Esophagus muscularis mucosa (tissue), 4 donors: ENCODE data around the gene ARHGEF12. TPM values are rescaled to one million over a fixed set of nuclear protein-coding genes. Genes with fewer than 3 reads are reported as not detected.

Source experiments
- DNase-seq: peaks from one replicate; pipeline ENCODE4 v3.0.0-alpha.2; 2017; ENCODE audit errors: extremely low spot score
- H3K27ac ChIP-seq, 4 donors: fragments of 200-600 bp; sonication (generic); replicated peaks in 1 of 4; 1 replicate in 3 of 4; 2 replicates in 1 of 4; pipeline ENCODE4 v1.5.1; 2016 to 2019; ENCODE audit warnings: mild to moderate bottlenecking in 1 of 4
- H3K27me3 ChIP-seq, 4 donors: fragments of 200-600 bp; sonication (generic); one replicate each; pipeline versions ENCODE4 v1.5.1 to v1.6.0; 2016 to 2019
- H3K36me3 ChIP-seq, 4 donors: fragments of 200-600 bp; sonication (generic); one replicate each; pipeline ENCODE4 v1.5.1; 2016 to 2019
- H3K4me1 ChIP-seq, 4 donors: fragments of 200-600 bp; sonication (generic); one replicate each; pipeline ENCODE4 v1.5.1; 2016 to 2019
- H3K4me3 ChIP-seq, 4 donors: fragments of 200-600 bp; sonication (generic); 1 replicate in 2 of 4; 2 replicates in 2 of 4; pipeline ENCODE4 v1.5.1; 2016 to 2019; ENCODE audit warnings: mild to moderate bottlenecking in 4 of 4, moderate library complexity in 1 of 4
- H3K9me3 ChIP-seq, 4 donors: fragments of 200-600 bp; sonication (generic); 1 replicate in 3 of 4; 2 replicates in 1 of 4; pipeline ENCODE4 v1.5.1; 2016 to 2019
- CTCF ChIP-seq, 3 experiments: fragments of 200-600 bp in 2 of 3; fragments of 450-650 bp in 1 of 3; sonication (generic) in 2 of 3; IDR thresholded peaks; one replicate each; pipeline ENCODE4 v1.5.1; 2017 to 2019; ENCODE audit warnings: antibody characterized with exemption in 3 of 3, mild to moderate bottlenecking in 2 of 3, moderate library complexity in 1 of 3
- EP300 ChIP-seq: sonication (generic); formaldehyde crosslinking; IDR thresholded peaks from one replicate; pipeline ENCODE4 v1.6.1; 2017; ENCODE audit warnings: antibody characterized with exemption
- POLR2A ChIP-seq: fragments of 450-650 bp; IDR thresholded peaks from one replicate; pipeline ENCODE4 v1.6.1; 2017; ENCODE audit warnings: antibody characterized with exemption, moderate library complexity, mild to moderate bottlenecking, low read depth
- POLR2AphosphoS5 ChIP-seq, 2 donors: sonication (generic); formaldehyde crosslinking; IDR thresholded peaks; one replicate each; pipeline ENCODE4 v1.6.1; 2017; ENCODE audit warnings: antibody characterized with exemption in 2 of 2
- WGBS: methylation state at CpG from one replicate; pipeline ENCODE4 v1.1.5; 2018; 5-methylcytosine and 5-hydroxymethylcytosine counted together
- intact Hi-C: fragments of 100-400 bp; cut with DNase I; formaldehyde crosslinking; loops from one replicate; pipeline ENCODE4 v1.15.1; 2023
- total RNA-seq, 4 donors: library from RNA; depleted of rRNA; stranded (reverse); fragments of >200 nt; gene quantifications; one replicate each; pipeline versions ENCODE4 v1.1.0 to v1.2.1, GENCODE V29; 2016

The ARHGEF12 gene
- total RNA-seq, 4 donors from 2014 or later, result 89.1 to 118 (median 106) TPM

GRCh38 chr11:120455487-120455886 lies 119.3 kb downstream of the ARHGEF12 start:
- H3K27me3 ChIP-seq, result no peaks in the 10 kb centered on the region

GRCh38 chr11:120457996-120458395 lies 121.8 kb downstream of the ARHGEF12 start:
- Histone ChIP-seq H3K27ac (no peak overlapping the region), H3K27me3 (no peaks in the 10 kb centered on the region), H3K4me3 (no peak overlapping the region), H3K4me1 (no peaks in the 10 kb centered on the region), H3K9me3 (no peaks in the 10 kb centered on the region), H3K36me3 (peaks cover 62 to 99% (median 87%) of the 10 kb centered on the region in 4 donors)
- 80% methylated on average over 1 of the region's 1 CpG for WGBS
- no peak for DNase-seq
- intact Hi-C loops, result no loop called here
- no peak for TF ChIP-seq POLR2AphosphoS5 (IDR thresholded peaks at IDR 0.05)
- no peak for TF ChIP-seq POLR2A
- no peak for TF ChIP-seq EP300
- TF ChIP-seq CTCF (IDR thresholded peaks at IDR 0.05), result no peak

More at GRCh38 chr11:120455487-120455886, 119.3 kb downstream of the ARHGEF12 start:
- DNase-seq, result no peak
- peaks cover 63 to 99% (median 87%) of the 10 kb centered on the region in 4 donors for H3K36me3 ChIP-seq
- TF ChIP-seq EP300, result no peak
- TF ChIP-seq POLR2A, result no peak
- TF ChIP-seq CTCF (IDR thresholded peaks at IDR 0.05), result no peak
- no peak for TF ChIP-seq POLR2AphosphoS5 (IDR thresholded peaks at IDR 0.05)
- H3K27ac ChIP-seq, result no peak overlapping the region
- H3K4me1 ChIP-seq, result no peaks in the 10 kb centered on the region
- no peak overlapping the region for H3K4me3 ChIP-seq
- no peaks in the 10 kb centered on the region for H3K9me3 ChIP-seq
- intact Hi-C loops, result no loop called here

GRCh38 chr11:120462825-120463224 lies 126.6 kb downstream of the ARHGEF12 start:
- Histone ChIP-seq H3K27ac (no peak overlapping the region), H3K4me1 (no peaks in the 10 kb centered on the region), H3K4me3 (no peak overlapping the region), H3K36me3 (peaks cover 48 to 100% (median 89%) of the 10 kb centered on the region in 4 donors), H3K27me3 (no peaks in the 10 kb centered on the region), H3K9me3 (no peaks in the 10 kb centered on the region)
- intact Hi-C loops, result no loop called here
- 92% methylated on average over 2 of the region's 2 CpGs for WGBS
- TF ChIP-seq POLR2AphosphoS5 (IDR thresholded peaks at IDR 0.05), result no peak
- TF ChIP-seq EP300, result no peak
- TF ChIP-seq CTCF (IDR thresholded peaks at IDR 0.05), result no peak
- no peak for TF ChIP-seq POLR2A
- no peak for DNase-seq

- Histone ChIP-seq H3K36me3 (peaks cover 39 to 100% (median 88%) of the 10 kb centered on the region in 4 donors), H3K4me3 (no peak overlapping the region), H3K9me3 (no peaks in the 10 kb centered on the region), H3K4me1 (no peaks in the 10 kb centered on the region), H3K27ac (no peak overlapping the region), H3K27me3 (no peaks in the 10 kb centered on the region)
- intact Hi-C loops, result no loop called here
- 93% methylated on average over 6 of the region's 6 CpGs for WGBS
- DNase-seq, result no peak
- TF ChIP-seq POLR2AphosphoS5 (IDR thresholded peaks at IDR 0.05) (no peak), CTCF (IDR thresholded peaks at IDR 0.05) (no peak), EP300 (no peak), POLR2A (no peak)
Measured at GRCh38 chr11:120465921-120466534, 129.8 kb downstream of the ARHGEF12 start.

GRCh38 chr11:120467627-120468026 lies 131.4 kb downstream of the ARHGEF12 start:
- no peak overlapping the region for H3K27ac ChIP-seq
- 94% methylated on average over 6 of the region's 6 CpGs for WGBS
- intact Hi-C loops, result no loop called here

More at GRCh38 chr11:120467627-120468026, 131.4 kb downstream of the ARHGEF12 start:
- Histone ChIP-seq H3K4me1 (no peaks in the 10 kb centered on the region), H3K36me3 (peaks cover 26 to 100% (median 79%) of the 10 kb centered on the region in 4 donors), H3K4me3 (no peak overlapping the region), H3K27me3 (no peaks in the 10 kb centered on the region), H3K9me3 (no peaks in the 10 kb centered on the region)
- no peak for TF ChIP-seq CTCF (IDR thresholded peaks at IDR 0.05)
- TF ChIP-seq EP300, result no peak
- TF ChIP-seq POLR2A, result no peak
- TF ChIP-seq POLR2AphosphoS5 (IDR thresholded peaks at IDR 0.05), result no peak
- DNase-seq, result no peak
